ENCODE data around the gene ARHGAP15. TPM values are rescaled to one million over a fixed set of nuclear protein-coding genes. Genes with fewer than 3 reads are reported as not detected.
A peak's percentile ranks its signal among the peaks of the same experiment; 100 is the strongest.

ARHGAP15 gene
- total RNA-seq, 3 donors from 2014 or later (not counting 1 experiment from before 2014, with no cell fraction given), result 148 to 168 (median 165) TPM

GRCh38 chr2:143261986-143262385 lies 132.8 kb downstream of the ARHGAP15 start:
- peaks cover 47 to 48% of the 10 kb centered on the region in 2 donors for H3K4me1 Mint-ChIP-seq
- no peaks in the 10 kb centered on the region for H3K27me3 Mint-ChIP-seq (ENCODE audit: low read depth in 2 of 2)
- DNase-seq (peak; percentile 30 to 81), ATAC-seq (peak; percentile 78 to 93 (median 83))
- H3K4me3 Mint-ChIP-seq, result no peak overlapping the region
- Histone ChIP-seq H3K4me3 (ENCODE audit: low read length) (no peak overlapping the region), H3K9me3 (ENCODE audit: control insufficient read depth, insufficient read depth, low read length) (no peaks in the 10 kb centered on the region), H3K36me3 (ENCODE audit: control insufficient read depth, insufficient read depth, low read length) (peaks cover 3% of the 10 kb centered on the region), H3K27ac (ENCODE audit: low read length) (peak overlapping the region; percentile 76), H3K27me3 (ENCODE audit: control insufficient read depth, insufficient read depth, low read length) (no peaks in the 10 kb centered on the region), H3K4me1 (ENCODE audit: control insufficient read depth, insufficient read depth, low read length) (peaks cover 31% of the 10 kb centered on the region)
- H3K36me3 Mint-ChIP-seq, result peaks cover 4% of the 10 kb centered on the region
- no peak for TF ChIP-seq CTCF (IDR thresholded peaks at IDR 0.05)
- intact Hi-C loops (cut with micrococcal nuclease), result no loop called here
- peaks cover 0 to 2% of the 10 kb centered on the region in 2 donors for H3K9me3 Mint-ChIP-seq
- H3K27ac Mint-ChIP-seq, result peak overlapping the region; percentile 86 to 91
- 23% methylated on average over 3 of the region's 4 CpGs for WGBS (ENCODE audit: insufficient coverage)

- TF ChIP-seq CTCF (IDR thresholded peaks at IDR 0.05), result no peak
Observed at GRCh38 chr2:143262389-143262788, 133.2 kb downstream of the ARHGAP15 start.

GRCh38 chr2:143263066-143263625 lies 133.9 kb downstream of the ARHGAP15 start:
- H3K4me3 ChIP-seq (ENCODE audit: low read length), result no peak overlapping the region
- 100% methylated on average over 2 of the region's 2 CpGs for WGBS (ENCODE audit: insufficient coverage)
- Mint-ChIP-seq H3K36me3 (peaks cover 8% of the 10 kb centered on the region), H3K4me1 (peaks cover 43 to 44% of the 10 kb centered on the region in 2 donors), H3K27me3 (ENCODE audit: low read depth in 2 of 2) (no peaks in the 10 kb centered on the region), H3K27ac (peak overlapping the region; percentile 86 to 91), H3K4me3 (peak overlapping the region; percentile 52), H3K9me3 (peaks cover 0 to 2% of the 10 kb centered on the region in 2 donors)
- no peak for DNase-seq
- peak overlapping the region; percentile 76 for H3K27ac ChIP-seq (ENCODE audit: low read length)
- peaks cover 26% of the 10 kb centered on the region for H3K4me1 ChIP-seq (ENCODE audit: control insufficient read depth, insufficient read depth, low read length)
- H3K36me3 ChIP-seq (ENCODE audit: control insufficient read depth, insufficient read depth, low read length), result peaks cover 7% of the 10 kb centered on the region
- peak; percentile 11 for TF ChIP-seq CTCF (IDR thresholded peaks at IDR 0.05)
- H3K9me3 ChIP-seq (ENCODE audit: control insufficient read depth, insufficient read depth, low read length), result no peaks in the 10 kb centered on the region
- H3K27me3 ChIP-seq (ENCODE audit: control insufficient read depth, insufficient read depth, low read length), result no peaks in the 10 kb centered on the region
- no peak for ATAC-seq
- intact Hi-C loops (cut with micrococcal nuclease), result no loop called here

More at GRCh38 chr2:143262389-143262788, 133.2 kb downstream of the ARHGAP15 start:
- no peak overlapping the region for H3K4me3 ChIP-seq (ENCODE audit: low read length)
- peaks cover 0 to 2% of the 10 kb centered on the region in 2 donors for H3K9me3 Mint-ChIP-seq
- H3K36me3 Mint-ChIP-seq, result peaks cover 8% of the 10 kb centered on the region
- H3K36me3 ChIP-seq (ENCODE audit: control insufficient read depth, insufficient read depth, low read length), result peaks cover 7% of the 10 kb centered on the region
- no peaks in the 10 kb centered on the region for H3K9me3 ChIP-seq (ENCODE audit: control insufficient read depth, insufficient read depth, low read length)
- intact Hi-C loops (cut with micrococcal nuclease), result no loop called here
- H3K4me3 Mint-ChIP-seq, result peak overlapping the region; percentile 52
- peak overlapping the region; percentile 86 to 91 for H3K27ac Mint-ChIP-seq
- peaks cover 48 to 50% of the 10 kb centered on the region in 2 donors for H3K4me1 Mint-ChIP-seq
- H3K27ac ChIP-seq (ENCODE audit: low read length), result peak overlapping the region; percentile 76
- H3K27me3 Mint-ChIP-seq (ENCODE audit: low read depth in 2 of 2), result no peaks in the 10 kb centered on the region
- DNase-seq (peak in 1 of 2 donors; percentile 44), ATAC-seq (peak; percentile 47 to 61 (median 59))
- H3K4me1 ChIP-seq (ENCODE audit: control insufficient read depth, insufficient read depth, low read length), result peaks cover 31% of the 10 kb centered on the region
- no peaks in the 10 kb centered on the region for H3K27me3 ChIP-seq (ENCODE audit: control insufficient read depth, insufficient read depth, low read length)
- 80% methylated on average over 4 of the region's 4 CpGs for WGBS (ENCODE audit: insufficient coverage)

GRCh38 chr2:143264851-143265250 lies 135.6 kb downstream of the ARHGAP15 start:
- Histone ChIP-seq H3K27ac (ENCODE audit: low read length) (no peak overlapping the region), H3K4me3 (ENCODE audit: low read length) (no peak overlapping the region), H3K4me1 (ENCODE audit: control insufficient read depth, insufficient read depth, low read length) (peaks cover 22% of the 10 kb centered on the region), H3K36me3 (ENCODE audit: control insufficient read depth, insufficient read depth, low read length) (peaks cover 7% of the 10 kb centered on the region), H3K27me3 (ENCODE audit: control insufficient read depth, insufficient read depth, low read length) (no peaks in the 10 kb centered on the region), H3K9me3 (ENCODE audit: control insufficient read depth, insufficient read depth, low read length) (no peaks in the 10 kb centered on the region)
- intact Hi-C loops (cut with micrococcal nuclease), result no loop called here
- no peak for DNase-seq
- Mint-ChIP-seq H3K4me3 (no peak overlapping the region), H3K9me3 (peaks cover 0 to 2% of the 10 kb centered on the region in 2 donors), H3K36me3 (peaks cover 8% of the 10 kb centered on the region), H3K4me1 (peaks cover 27 to 31% of the 10 kb centered on the region in 2 donors), H3K27ac (peak overlapping the region; percentile 67 to 91), H3K27me3 (ENCODE audit: low read depth in 2 of 2) (no peaks in the 10 kb centered on the region)
- no peak for ATAC-seq
- 97% methylated on average over 2 of the region's 2 CpGs for WGBS (ENCODE audit: insufficient coverage)
- no peak for TF ChIP-seq CTCF (IDR thresholded peaks at IDR 0.05)

Measured in natural killer cell (primary cell).